Measurements from ENCODE around the gene SURF4.

Gene SURF4

DNA sequence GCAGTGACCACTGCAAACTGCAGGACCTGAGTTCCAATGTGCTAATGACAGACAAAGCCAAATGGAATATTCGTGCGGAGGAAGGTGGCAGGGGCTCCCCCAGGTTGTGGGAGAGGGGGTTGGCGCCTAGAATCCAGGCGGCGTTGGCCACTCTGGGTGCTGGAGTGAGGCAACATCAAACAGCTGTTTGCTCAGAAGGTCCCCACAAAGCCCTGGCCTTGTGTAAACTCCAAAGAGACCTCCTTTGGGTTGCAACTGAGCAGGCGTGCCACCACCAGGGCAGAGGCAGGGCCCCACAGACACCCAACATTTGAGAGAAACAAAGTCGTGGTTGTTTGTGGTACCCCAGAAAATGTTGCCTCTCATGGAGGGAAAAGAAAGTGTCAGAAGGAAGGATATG lies 14.9 kb upstream of the SURF4 start:
- Histone ChIP-seq H3K36me3 (ENCODE audit: control insufficient read depth in 1 of 2, insufficient read depth in 2 of 2, low read length in 2 of 2) (no peaks in the 10 kb centered on the region), H2BK12ac (ENCODE audit: low read length) (no peak overlapping the region), H2BK5ac (ENCODE audit: low read depth, low read length, poor library complexity) (no peak overlapping the region), H3K9ac (ENCODE audit: low read length) (no peak overlapping the region), H4K12ac (ENCODE audit: low read depth, low read length) (no peak overlapping the region), H2AK5ac (ENCODE audit: low read length) (no peak overlapping the region), H2BK120ac (ENCODE audit: insufficient read depth, low read length, poor library complexity) (no peak overlapping the region), H3K4me1 (ENCODE audit: control insufficient read depth in 1 of 2, insufficient read depth in 2 of 2, low read length in 2 of 2) (peaks cover 0 to 3% of the 10 kb centered on the region in 2 experiments), H3K4me2 (ENCODE audit: low read length) (no peak overlapping the region), H4K91ac (ENCODE audit: low read depth, low read length) (no peak overlapping the region), H3K79me2 (ENCODE audit: control insufficient read depth, insufficient read depth, low read length, poor library complexity) (no peaks in the 10 kb centered on the region), H3K4ac (ENCODE audit: low read depth, low read length) (no peak overlapping the region), H4K8ac (ENCODE audit: low read depth, low read length) (no peak overlapping the region), H3K18ac (ENCODE audit: low read length) (no peak overlapping the region), H3K14ac (ENCODE audit: low read length) (no peak overlapping the region), H2AFZ (ENCODE audit: insufficient read depth, low read length, poor library complexity) (no peak overlapping the region), H3K9me3 (ENCODE audit: insufficient read depth, low read depth, low read length) (peaks cover 10% of the 10 kb centered on the region), H3K79me1 (ENCODE audit: low read length) (no peaks in the 10 kb centered on the region), H3K27ac (ENCODE audit: low read depth, low read length) (no peak overlapping the region), H3K23ac (ENCODE audit: low read length) (no peak overlapping the region), H3K4me3 (ENCODE audit: low read depth, low read length) (no peak overlapping the region), H3K27me3 (ENCODE audit: insufficient read depth, low read length) (no peaks in the 10 kb centered on the region)
- DNase-seq, result no peak
- no CpG with 5 or more reads among the region's 7 CpGs for WGBS (ENCODE audit: extremely low coverage, insufficient coverage, insufficient read length)

DNA sequence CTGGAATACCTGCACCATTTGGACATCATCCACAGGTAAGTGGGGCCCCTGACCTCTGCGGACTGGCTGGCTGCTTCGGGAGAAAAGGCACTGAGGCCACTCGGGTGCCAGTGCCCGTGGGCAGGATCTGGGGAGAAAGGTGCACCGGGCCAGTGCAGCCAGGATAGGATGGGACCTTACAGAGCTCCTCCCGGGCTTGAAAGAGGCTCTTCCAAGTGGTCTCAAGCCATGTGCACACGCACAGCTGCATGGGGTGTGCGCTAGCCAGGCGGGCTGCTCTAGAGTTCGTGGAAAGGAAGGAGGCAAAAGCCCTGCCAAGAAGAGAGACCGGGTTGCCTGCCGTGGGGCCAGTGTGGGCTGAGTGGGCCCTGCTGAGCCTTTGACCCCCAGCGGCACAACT lies 13.7 kb upstream of the SURF4 start:
- no peak overlapping the region for H3K9ac ChIP-seq (ENCODE audit: low read length)
- H3K4ac ChIP-seq (ENCODE audit: low read depth, low read length), result no peak overlapping the region
- no peaks in the 10 kb centered on the region for H3K27me3 ChIP-seq (ENCODE audit: insufficient read depth, low read length)
- no CpG with 5 or more reads among the region's 13 CpGs for WGBS (ENCODE audit: extremely low coverage, insufficient coverage, insufficient read length)
- H2AFZ ChIP-seq (ENCODE audit: insufficient read depth, low read length, poor library complexity), result no peak overlapping the region
- H4K12ac ChIP-seq (ENCODE audit: low read depth, low read length), result no peak overlapping the region
- H2AK5ac ChIP-seq (ENCODE audit: low read length), result no peak overlapping the region
- H3K79me2 ChIP-seq (ENCODE audit: control insufficient read depth, insufficient read depth, low read length, poor library complexity), result no peaks in the 10 kb centered on the region
- H3K18ac ChIP-seq (ENCODE audit: low read length), result no peak overlapping the region
- no peak overlapping the region for H3K14ac ChIP-seq (ENCODE audit: low read length)
- no peaks in the 10 kb centered on the region for H3K36me3 ChIP-seq (ENCODE audit: control insufficient read depth in 1 of 2, insufficient read depth in 2 of 2, low read length in 2 of 2)
- no peak for DNase-seq
- H3K79me1 ChIP-seq (ENCODE audit: low read length), result no peaks in the 10 kb centered on the region
- no peak overlapping the region for H2BK120ac ChIP-seq (ENCODE audit: insufficient read depth, low read length, poor library complexity)
- no peak overlapping the region for H2BK5ac ChIP-seq (ENCODE audit: low read depth, low read length, poor library complexity)
- no peak overlapping the region for H3K4me3 ChIP-seq (ENCODE audit: low read depth, low read length)
- H3K4me1 ChIP-seq (ENCODE audit: control insufficient read depth in 1 of 2, insufficient read depth in 2 of 2, low read length in 2 of 2), result peaks cover 0 to 3% of the 10 kb centered on the region in 2 experiments
- no peak overlapping the region for H2BK12ac ChIP-seq (ENCODE audit: low read length)
- H3K4me2 ChIP-seq (ENCODE audit: low read length), result no peak overlapping the region
- no peak overlapping the region for H4K8ac ChIP-seq (ENCODE audit: low read depth, low read length)
- no peak overlapping the region for H4K91ac ChIP-seq (ENCODE audit: low read depth, low read length)
- H3K23ac ChIP-seq (ENCODE audit: low read length), result no peak overlapping the region
- peaks cover 10% of the 10 kb centered on the region for H3K9me3 ChIP-seq (ENCODE audit: insufficient read depth, low read depth, low read length)
- H3K27ac ChIP-seq (ENCODE audit: low read depth, low read length), result no peak overlapping the region

DNA sequence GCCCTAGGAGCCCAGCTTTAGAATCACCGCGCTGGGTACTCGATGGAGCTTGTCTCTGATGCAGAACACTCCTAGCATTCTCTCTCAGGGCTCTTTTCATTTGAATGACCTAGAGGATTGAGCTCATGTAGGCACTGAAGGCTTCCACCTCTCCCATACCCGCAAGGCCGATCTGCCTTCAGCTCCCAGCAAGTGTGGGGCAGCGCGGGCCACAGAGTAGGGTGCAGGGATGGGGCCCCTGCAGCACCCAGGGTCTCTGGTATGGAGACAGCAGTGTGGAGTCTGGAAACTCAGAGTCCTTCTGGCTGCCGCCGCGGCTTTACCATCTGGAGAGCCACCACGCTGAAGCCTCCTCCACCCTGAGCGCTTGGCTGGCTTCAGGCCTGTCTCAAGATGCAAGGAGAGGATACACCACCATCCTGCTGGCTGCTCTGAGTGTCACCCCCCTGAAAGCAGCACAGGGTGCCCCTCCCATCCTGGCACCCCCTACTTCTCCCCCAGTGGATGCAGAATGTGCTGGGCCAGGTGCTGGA lies 13.2 kb upstream of the SURF4 start:
- no peak overlapping the region for H2BK5ac ChIP-seq (ENCODE audit: low read depth, low read length, poor library complexity)
- H2BK120ac ChIP-seq (ENCODE audit: insufficient read depth, low read length, poor library complexity), result no peak overlapping the region
- H3K4me2 ChIP-seq (ENCODE audit: low read length), result no peak overlapping the region
- H3K27me3 ChIP-seq (ENCODE audit: insufficient read depth, low read length), result no peaks in the 10 kb centered on the region
- H3K9ac ChIP-seq (ENCODE audit: low read length), result no peak overlapping the region
- WGBS (ENCODE audit: extremely low coverage, insufficient coverage, insufficient read length), result no CpG with 5 or more reads among the region's 12 CpGs
- no peaks in the 10 kb centered on the region for H3K79me1 ChIP-seq (ENCODE audit: low read length)
- H2AK5ac ChIP-seq (ENCODE audit: low read length), result no peak overlapping the region
- no peak overlapping the region for H3K27ac ChIP-seq (ENCODE audit: low read depth, low read length)
- H3K36me3 ChIP-seq (ENCODE audit: control insufficient read depth in 1 of 2, insufficient read depth in 2 of 2, low read length in 2 of 2), result no peaks in the 10 kb centered on the region
- H4K12ac ChIP-seq (ENCODE audit: low read depth, low read length), result no peak overlapping the region
- H2BK12ac ChIP-seq (ENCODE audit: low read length), result no peak overlapping the region
- H2AFZ ChIP-seq (ENCODE audit: insufficient read depth, low read length, poor library complexity), result no peak overlapping the region
- no peak overlapping the region for H4K91ac ChIP-seq (ENCODE audit: low read depth, low read length)
- H3K4ac ChIP-seq (ENCODE audit: low read depth, low read length), result no peak overlapping the region
- H3K9me3 ChIP-seq (ENCODE audit: insufficient read depth, low read depth, low read length), result peaks cover 10% of the 10 kb centered on the region
- H3K18ac ChIP-seq (ENCODE audit: low read length), result no peak overlapping the region
- H3K4me3 ChIP-seq (ENCODE audit: low read depth, low read length), result no peak overlapping the region
- DNase-seq, result no peak
- no peak overlapping the region for H3K14ac ChIP-seq (ENCODE audit: low read length)
- no peak overlapping the region for H3K23ac ChIP-seq (ENCODE audit: low read length)
- no peaks in the 10 kb centered on the region for H3K79me2 ChIP-seq (ENCODE audit: control insufficient read depth, insufficient read depth, low read length, poor library complexity)
- peaks cover 0 to 3% of the 10 kb centered on the region in 2 experiments for H3K4me1 ChIP-seq (ENCODE audit: control insufficient read depth in 1 of 2, insufficient read depth in 2 of 2, low read length in 2 of 2)
- H4K8ac ChIP-seq (ENCODE audit: low read depth, low read length), result no peak overlapping the region

DNA sequence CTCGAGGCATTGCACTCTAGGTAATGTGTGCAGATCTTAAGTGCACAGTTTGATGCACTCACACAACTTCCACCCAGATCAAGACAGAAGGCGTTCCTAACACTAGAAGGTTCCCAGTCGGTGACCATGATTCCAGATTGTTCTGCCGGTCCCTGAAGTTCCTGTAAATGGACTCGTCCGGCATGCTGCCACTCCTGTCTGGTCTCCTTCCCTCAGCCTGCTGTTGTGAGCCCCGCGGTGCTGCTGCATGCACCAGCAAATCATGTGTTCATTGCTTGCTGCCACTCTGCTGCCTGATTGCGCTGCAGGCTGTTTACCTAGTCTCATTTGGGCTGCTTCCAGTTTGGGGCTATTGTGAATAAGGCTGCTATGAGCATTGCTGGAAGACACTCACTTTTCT lies 11.8 kb upstream of the SURF4 start:
- H4K12ac ChIP-seq (ENCODE audit: low read depth, low read length), result no peak overlapping the region

More for the DNA sequence above, 11.8 kb upstream of the SURF4 start:
- H2AFZ ChIP-seq (ENCODE audit: insufficient read depth, low read length, poor library complexity), result no peak overlapping the region
- H3K79me1 ChIP-seq (ENCODE audit: low read length), result no peaks in the 10 kb centered on the region
- H3K23ac ChIP-seq (ENCODE audit: low read length), result no peak overlapping the region
- H3K27me3 ChIP-seq (ENCODE audit: insufficient read depth, low read length), result no peaks in the 10 kb centered on the region
- peaks cover 15% of the 10 kb centered on the region for H3K9me3 ChIP-seq (ENCODE audit: insufficient read depth, low read depth, low read length)
- no peak overlapping the region for H3K27ac ChIP-seq (ENCODE audit: low read depth, low read length)
- H3K4me1 ChIP-seq (ENCODE audit: control insufficient read depth in 1 of 2, insufficient read depth in 2 of 2, low read length in 2 of 2), result peaks cover 0 to 3% of the 10 kb centered on the region in 2 experiments
- whole genome bisulfite sequencing (ENCODE audit: extremely low coverage, insufficient coverage, insufficient read length), result no CpG with 5 or more reads among the region's 9 CpGs
- no peak overlapping the region for H2BK120ac ChIP-seq (ENCODE audit: insufficient read depth, low read length, poor library complexity)
- no peak overlapping the region for H3K4ac ChIP-seq (ENCODE audit: low read depth, low read length)
- no peaks in the 10 kb centered on the region for H3K36me3 ChIP-seq (ENCODE audit: control insufficient read depth in 1 of 2, insufficient read depth in 2 of 2, low read length in 2 of 2)
- no peak overlapping the region for H4K8ac ChIP-seq (ENCODE audit: low read depth, low read length)
- H2BK12ac ChIP-seq (ENCODE audit: low read length), result no peak overlapping the region
- H3K4me3 ChIP-seq (ENCODE audit: low read depth, low read length), result no peak overlapping the region
- no peak overlapping the region for H3K18ac ChIP-seq (ENCODE audit: low read length)
- H2BK5ac ChIP-seq (ENCODE audit: low read depth, low read length, poor library complexity), result no peak overlapping the region
- H3K79me2 ChIP-seq (ENCODE audit: control insufficient read depth, insufficient read depth, low read length, poor library complexity), result no peaks in the 10 kb centered on the region
- no peak overlapping the region for H4K91ac ChIP-seq (ENCODE audit: low read depth, low read length)
- H3K14ac ChIP-seq (ENCODE audit: low read length), result no peak overlapping the region
- no peak overlapping the region for H2AK5ac ChIP-seq (ENCODE audit: low read length)
- peak; percentile 68 to 70 for DNase-seq
- no peak overlapping the region for H3K4me2 ChIP-seq (ENCODE audit: low read length)
- no peak overlapping the region for H3K9ac ChIP-seq (ENCODE audit: low read length)

Measured in trophoblast cell (in vitro differentiated cells and primary cell).